Measurements from ENCODE around the gene VSIG8. TPM values are rescaled to one million over a fixed set of nuclear protein-coding genes. Genes with fewer than 3 reads are reported as not detected.

VSIG8 gene
- total and polyA plus RNA-seq, 9 of the 15 experiments (the other 6 are each of a cell fraction or from before 2014, with no cell fraction given): not detected

- Histone ChIP-seq H3K9me1 (ENCODE audit: control insufficient read depth, insufficient read depth, low read length) (no peaks in the 10 kb centered on the region), H3K27ac (ENCODE audit: extremely low read depth, low read depth, low read length) (no peak overlapping the region), H3K36me3 (ENCODE audit: control insufficient read depth, insufficient read depth, low read length) (no peaks in the 10 kb centered on the region), H3K9ac (ENCODE audit: insufficient read depth in 1 of 2, low read depth in 2 of 2, low read length in 2 of 2) (no peak overlapping the region), H4K20me1 (replicated peaks; ENCODE audit: control insufficient read depth, insufficient read depth, low read length) (no peaks in the 10 kb centered on the region), H3K4me3 (no peak overlapping the region), H2AFZ (ENCODE audit: low read depth, low read length) (no peak overlapping the region), H3K79me2 (ENCODE audit: control insufficient read depth, insufficient read depth, low read length) (no peaks in the 10 kb centered on the region), H3K4me1 (replicated peaks in 1 of 2; ENCODE audit: control insufficient read depth in 2 of 2, insufficient read depth in 2 of 2, low read length in 2 of 2) (peaks cover 0 to 5% of the 10 kb centered on the region in 2 experiments; a peak in 2 of 5 replicates), H3K4me2 (ENCODE audit: insufficient read depth, low read length) (no peak overlapping the region), H3K27me3 (ENCODE audit: control insufficient read depth in 2 of 2, insufficient read depth in 2 of 2, low read length in 2 of 2) (peaks cover 28 to 95% of the 10 kb centered on the region in 2 experiments; a peak in 4 of 5 replicates), H3K9me3 (replicated peaks; ENCODE audit: control insufficient read depth, insufficient read depth, low read depth, low read length) (no peaks in the 10 kb centered on the region)
- TF ChIP-seq L3MBTL2 (IDR thresholded peaks at IDR 0.05) (no peak), NFIX (CRISPR knock-in tag; IDR thresholded peaks at IDR 0.05; ENCODE audit: low read depth) (no peak)
- WGBS (ENCODE audit: insufficient coverage, low coverage, missing lambda C conversion rate): 2% methylated on average over 6 of the region's 6 CpGs
- intact Hi-C loops (cut with micrococcal nuclease): no loop called here
- ChIA-PET CTCF (ENCODE audit: low intra/inter-chr PET ratio) (no interaction called here), POLR2A (interaction anchor here (0.7 kb wide), 2 partner anchors 10 to 55 kb away, joined by 3 read pairs; no protein-coding TSS in a partner anchor)
- no TSS peak for BruUV-seq (replicated peaks)
- DNase-seq (ENCODE audit: extremely low read depth in 1 of 4, low spot score in 3 of 4) (no peak), FAIRE-seq (no peak), ATAC-seq (no peak)
- in situ Hi-C loops (cut with MboI): no loop called here
These were observed 35.4 kb downstream of the VSIG8 start for GRCh38 chr1:159827102-159827490.

DNA sequence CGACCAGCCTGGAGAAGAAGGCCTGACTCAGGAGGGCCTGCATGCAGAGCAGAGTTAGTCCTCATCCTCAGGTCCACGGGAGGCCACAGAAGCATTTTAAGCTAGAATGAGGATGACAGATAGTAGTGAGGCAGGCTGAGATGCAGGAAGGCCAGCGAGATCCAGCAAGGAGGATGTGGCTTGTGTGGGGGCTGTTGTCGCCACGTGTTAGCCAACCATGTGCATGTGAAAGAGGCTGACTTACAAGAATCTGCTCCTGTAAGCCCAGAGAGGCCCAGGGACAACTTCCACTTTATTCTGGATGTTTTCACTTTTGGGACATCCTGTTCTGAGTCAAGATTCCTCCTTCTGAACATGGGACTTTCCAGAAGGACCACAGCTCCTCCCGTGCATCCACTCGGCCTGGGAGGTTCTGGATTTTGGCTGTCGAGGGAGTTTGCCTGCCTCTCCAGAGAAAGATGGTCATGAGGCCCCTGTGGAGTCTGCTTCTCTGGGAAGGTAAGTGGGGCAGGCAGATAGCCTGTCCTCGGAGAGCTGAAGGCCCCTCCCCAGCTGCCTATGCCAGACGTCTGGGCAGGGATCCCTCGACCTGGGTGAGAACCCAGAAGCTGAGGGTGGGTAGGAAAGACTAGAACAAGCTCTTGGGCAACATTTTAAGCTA, 35.9 kb downstream of the VSIG8 start, which contains the start of gene SLAMF8:
Gene SLAMF8, plus strand, starts transcription at position 433 of the 661 bp plus-strand sequence. Its CDS starts 26 bp downstream, at position 459.
- Histone ChIP-seq H3K4me1 (replicated peaks in 1 of 2; ENCODE audit: control insufficient read depth in 2 of 2, insufficient read depth in 2 of 2, low read length in 2 of 2) (peaks cover 0 to 5% of the 10 kb centered on the region in 2 experiments; a peak in 2 of 5 replicates), H3K9me1 (ENCODE audit: control insufficient read depth, insufficient read depth, low read length) (no peaks in the 10 kb centered on the region), H3K79me2 (ENCODE audit: control insufficient read depth, insufficient read depth, low read length) (no peaks in the 10 kb centered on the region), H3K27ac (ENCODE audit: extremely low read depth, low read depth, low read length) (no peak within 1 kb of the TSS), H3K4me2 (ENCODE audit: insufficient read depth, low read length) (no peak within 1 kb of the TSS), H4K20me1 (replicated peaks; ENCODE audit: control insufficient read depth, insufficient read depth, low read length) (no peaks in the 10 kb centered on the region), H3K36me3 (ENCODE audit: control insufficient read depth, insufficient read depth, low read length) (no peaks in the 10 kb centered on the region), H3K4me3 (no peak within 1 kb of the TSS), H2AFZ (ENCODE audit: low read depth, low read length) (no peak within 1 kb of the TSS), H3K27me3 (ENCODE audit: control insufficient read depth in 2 of 2, insufficient read depth in 2 of 2, low read length in 2 of 2) (peaks cover 28 to 96% of the 10 kb centered on the region in 2 experiments; a peak in 4 of 5 replicates), H3K9ac (ENCODE audit: insufficient read depth in 1 of 2, low read depth in 2 of 2, low read length in 2 of 2) (no peak within 1 kb of the TSS), H3K9me3 (replicated peaks; ENCODE audit: control insufficient read depth, insufficient read depth, low read depth, low read length) (no peaks in the 10 kb centered on the region)
- 0 out of 2 replicates have a peak, but pooled peaks have one; percentile 9 for TF ChIP-seq USF1 (CRISPR knock-in tag; IDR thresholded peaks at IDR 0.05)
- TF ChIP-seq, protein P1, sequence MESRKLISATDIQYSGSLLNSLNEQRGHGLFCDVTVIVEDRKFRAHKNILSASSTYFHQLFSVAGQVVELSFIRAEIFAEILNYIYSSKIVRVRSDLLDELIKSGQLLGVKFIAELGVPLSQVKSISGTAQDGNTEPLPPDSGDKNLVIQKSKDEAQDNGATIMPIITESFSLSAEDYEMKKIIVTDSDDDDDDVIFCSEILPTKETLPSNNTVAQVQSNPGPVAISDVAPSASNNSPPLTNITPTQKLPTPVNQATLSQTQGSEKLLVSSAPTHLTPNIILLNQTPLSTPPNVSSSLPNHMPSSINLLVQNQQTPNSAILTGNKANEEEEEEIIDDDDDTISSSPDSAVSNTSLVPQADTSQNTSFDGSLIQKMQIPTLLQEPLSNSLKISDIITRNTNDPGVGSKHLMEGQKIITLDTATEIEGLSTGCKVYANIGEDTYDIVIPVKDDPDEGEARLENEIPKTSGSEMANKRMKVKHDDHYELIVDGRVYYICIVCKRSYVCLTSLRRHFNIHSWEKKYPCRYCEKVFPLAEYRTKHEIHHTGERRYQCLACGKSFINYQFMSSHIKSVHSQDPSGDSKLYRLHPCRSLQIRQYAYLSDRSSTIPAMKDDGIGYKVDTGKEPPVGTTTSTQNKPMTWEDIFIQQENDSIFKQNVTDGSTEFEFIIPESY (CRISPR knock-in tag; IDR thresholded peaks at IDR 0.05): no peak
- TF ChIP-seq, protein P2, sequence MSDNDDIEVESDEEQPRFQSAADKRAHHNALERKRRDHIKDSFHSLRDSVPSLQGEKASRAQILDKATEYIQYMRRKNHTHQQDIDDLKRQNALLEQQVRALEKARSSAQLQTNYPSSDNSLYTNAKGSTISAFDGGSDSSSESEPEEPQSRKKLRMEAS (CRISPR knock-in tag; IDR thresholded peaks at IDR 0.05): peak; percentile 44; the same call in 1 of the 2 replicates
- DNase-seq (ENCODE audit: extremely low read depth in 1 of 4, low spot score in 3 of 4): no peak
- BruUV-seq (replicated peaks): no TSS peak
- WGBS (ENCODE audit: insufficient coverage, low coverage, missing lambda C conversion rate): 6% methylated on average over 11 of the region's 11 CpGs
- in situ Hi-C loops (cut with MboI) (no loop called here), intact Hi-C loops (cut with micrococcal nuclease) (no loop called here)
- no peak for ATAC-seq
- POLR2A ChIA-PET: interaction anchor here (0.7 kb wide), 2 partner anchors 10 to 55 kb away, joined by 3 read pairs; no protein-coding TSS in a partner anchor
- FAIRE-seq: no peak
- CTCF ChIA-PET (ENCODE audit: low intra/inter-chr PET ratio): no interaction called here

All from K562 (cell line).